Fibroblast of the conjunctiva (primary cell): Measurements from ENCODE around the gene FBXO46.
"Not testable (repeated sequence)": the region's sequence is repeated elsewhere in the genome, so short reads cannot be mapped to it uniquely, and the experiment has no call there.

Source experiments
- DNase-seq: peaks from one replicate; pipeline ENCODE4 v3.0.0-alpha.2; 2010; ENCODE audit warnings: low read depth

The FBXO46 gene

DNA sequence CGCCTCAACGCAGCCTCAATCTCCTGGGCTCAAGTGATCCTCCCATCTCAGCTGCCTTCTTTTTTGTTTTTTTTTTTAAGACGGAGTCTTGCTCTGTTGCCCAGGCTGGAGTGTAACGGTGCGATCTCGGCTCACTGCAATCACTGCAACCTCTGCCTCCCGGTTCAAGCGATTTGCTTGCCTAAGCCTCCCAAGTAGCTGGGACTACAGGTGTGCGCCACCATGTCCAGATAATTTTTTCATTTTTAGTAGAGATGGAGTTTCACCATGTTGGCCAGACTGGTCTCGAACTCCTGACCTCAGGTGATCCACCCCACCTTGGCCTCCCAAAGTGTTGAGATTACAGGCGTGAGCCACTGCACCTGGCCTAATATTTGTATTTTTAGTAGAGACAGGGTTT lies 10.6 kb downstream of the FBXO46 start:
- not testable (repeated sequence) for DNase-seq

DNA sequence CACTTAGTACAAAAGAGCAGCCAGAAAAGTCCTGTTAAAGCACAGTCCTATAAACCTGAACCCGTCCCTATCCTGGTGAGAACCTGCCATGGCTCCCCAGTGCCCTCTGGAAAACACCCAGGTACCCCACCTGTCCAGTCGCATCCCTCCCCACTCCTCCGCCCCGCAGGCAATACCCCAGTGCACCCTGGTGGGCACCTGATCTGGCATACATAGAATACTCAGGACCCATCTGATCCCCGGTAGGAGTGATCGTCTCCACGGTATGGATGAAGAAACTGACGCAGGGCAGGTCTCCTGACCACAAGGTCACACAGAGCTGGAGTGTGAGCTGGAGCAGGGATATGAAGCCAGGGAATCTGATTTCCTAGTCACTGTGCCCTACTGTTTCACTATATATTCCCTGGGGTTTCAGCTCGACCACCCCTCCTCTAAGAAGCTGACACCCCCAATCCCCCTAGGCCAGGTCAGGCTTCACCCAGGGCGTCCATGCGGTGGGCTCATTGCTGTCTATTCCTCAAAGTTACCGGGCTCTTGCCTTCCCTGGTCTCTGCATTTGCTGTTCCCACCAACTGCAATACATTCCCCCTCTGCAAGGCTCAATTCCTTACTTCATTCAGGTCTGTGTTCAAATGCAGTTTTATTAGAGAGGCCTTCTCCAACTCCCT lies 12.6 kb downstream of the FBXO46 start:
- no peak for DNase-seq

DNA sequence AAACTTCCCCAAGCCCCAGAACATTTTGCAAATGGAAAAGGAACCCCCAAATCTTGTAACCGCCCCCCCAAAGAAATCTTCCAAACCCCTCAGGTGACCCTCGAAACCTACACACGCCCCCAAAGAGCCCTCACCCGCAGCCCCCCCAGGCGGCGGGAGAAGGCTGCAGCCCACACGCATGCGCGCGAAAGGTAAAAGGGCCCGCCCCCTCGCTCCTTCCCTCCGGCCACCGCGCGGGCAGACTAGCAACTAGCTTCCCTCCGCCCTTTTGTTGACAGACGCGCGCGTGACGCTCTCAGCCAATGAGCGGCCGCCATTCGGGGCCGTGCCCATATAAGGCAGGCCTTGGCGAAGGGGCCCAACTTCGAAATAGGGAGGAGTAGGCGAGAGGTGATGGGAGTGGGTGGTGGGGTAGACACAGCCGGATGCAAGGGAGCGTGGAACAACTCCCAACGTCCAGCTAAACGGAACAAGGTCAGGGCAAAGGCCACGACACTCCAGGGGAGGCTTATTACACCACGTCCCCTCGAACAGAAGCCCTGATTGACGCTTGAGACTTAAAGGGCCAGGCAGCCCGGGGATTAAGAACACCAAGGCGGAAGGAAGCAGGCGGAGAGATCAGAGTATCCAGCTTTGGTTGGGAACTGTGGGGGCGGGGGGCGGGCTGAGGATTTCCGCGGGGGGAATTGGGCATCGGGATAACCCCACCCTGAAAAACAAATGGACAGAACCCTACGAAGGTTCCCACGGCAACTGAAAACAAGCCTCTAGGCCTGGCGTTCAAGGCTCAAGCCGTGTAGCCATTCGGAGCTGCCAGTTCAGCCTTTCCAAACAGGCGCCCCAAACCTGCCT lies 13.3 kb downstream of the FBXO46 start:
- DNase-seq = peak; percentile 99

DNA sequence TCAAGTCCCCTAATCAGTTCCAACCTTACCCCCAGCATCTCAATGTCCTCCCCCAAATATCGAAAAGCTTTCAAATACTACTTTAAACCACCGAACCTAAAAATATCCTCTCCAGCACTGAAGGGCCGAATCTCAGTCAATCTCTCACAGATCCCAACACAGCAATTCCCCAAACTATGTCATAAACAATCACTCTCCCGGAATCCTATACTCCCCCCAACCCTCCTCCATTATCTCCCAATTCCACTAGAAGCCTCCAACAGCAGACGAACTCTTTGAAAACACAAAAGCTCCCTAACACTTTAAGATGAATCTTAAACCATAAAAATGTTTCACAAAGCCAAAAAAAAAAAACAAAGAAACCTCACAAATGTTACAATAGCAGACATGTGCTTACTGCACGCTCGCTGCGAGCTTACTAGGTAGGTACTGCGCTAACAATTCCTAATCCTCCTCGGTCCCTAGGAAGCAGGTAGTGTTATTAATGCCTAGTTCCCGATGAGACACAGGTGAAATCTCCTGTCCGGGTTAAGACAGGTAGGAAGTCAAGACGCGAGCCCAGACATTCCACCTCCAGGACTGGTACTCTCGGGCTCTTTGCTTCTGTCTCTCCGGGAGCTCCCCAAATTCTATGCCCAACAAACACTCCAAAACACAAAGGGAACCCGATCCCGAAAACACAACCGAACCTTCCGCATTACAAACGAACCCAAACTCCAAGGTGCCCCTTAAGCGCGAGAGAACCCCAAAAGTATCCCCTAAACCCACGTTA lies 14.2 kb downstream of the FBXO46 start:
- DNase-seq = no peak

DNA sequence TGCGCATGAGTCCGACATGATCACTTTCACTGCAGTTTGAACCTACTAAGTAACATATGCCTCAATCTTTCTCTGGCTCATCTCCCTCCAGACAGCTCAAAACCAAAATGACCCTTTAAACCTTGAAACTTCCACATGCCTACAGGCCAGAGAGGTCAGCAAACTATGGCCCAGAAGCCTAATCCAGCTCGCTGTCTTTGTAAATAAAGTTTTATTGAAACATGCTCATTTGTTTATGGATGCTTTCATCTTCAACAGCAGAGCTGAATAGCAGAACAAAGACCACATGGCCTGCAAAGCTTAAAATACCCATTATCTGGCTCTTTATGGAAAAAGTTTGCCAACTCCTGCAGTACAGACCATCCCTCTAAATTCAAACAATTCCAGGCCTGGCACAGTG lies 15.6 kb downstream of the FBXO46 start:
- DNase-seq = no peak

DNA sequence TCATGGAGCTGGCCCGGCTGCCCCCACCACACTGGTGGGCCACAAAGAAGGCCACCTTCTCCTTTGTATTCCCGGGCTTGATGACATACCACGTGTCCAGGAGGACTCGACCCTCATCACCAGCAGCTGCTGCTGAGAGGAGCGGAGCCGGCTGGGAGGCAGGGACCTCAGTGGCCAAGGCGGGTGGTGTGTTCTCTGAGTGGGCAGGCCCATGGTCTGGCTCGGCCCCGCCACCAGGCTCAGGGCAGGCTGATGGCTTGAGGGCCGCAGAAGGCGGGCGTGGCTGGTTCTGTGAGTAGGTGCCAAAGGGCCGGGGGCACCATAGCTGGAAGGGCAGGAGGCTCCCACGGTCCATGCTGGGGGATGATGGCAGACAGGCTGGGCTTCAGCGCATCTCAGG lies 17.6 kb downstream of the FBXO46 start:
- no peak for DNase-seq

DNA sequence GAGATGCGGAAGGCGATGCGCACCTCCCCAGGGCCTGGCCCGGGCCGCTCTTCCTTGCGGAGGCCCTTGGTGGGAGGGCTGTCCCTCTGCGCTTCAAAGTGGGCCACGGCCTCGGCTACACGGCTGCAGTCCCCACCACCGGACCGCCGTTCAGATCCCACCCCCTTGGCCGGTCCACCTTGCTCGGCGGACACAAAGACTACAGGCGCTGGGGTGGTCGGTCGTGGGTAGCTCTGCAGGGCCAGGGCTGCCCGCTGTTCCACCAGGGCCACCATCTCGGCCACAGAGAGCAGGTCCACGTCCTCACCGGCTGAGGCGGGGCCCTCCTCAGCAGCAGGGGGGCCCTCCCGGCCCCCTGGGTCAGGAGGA lies 18.0 kb downstream of the FBXO46 start:
- no peak for DNase-seq

DNA sequence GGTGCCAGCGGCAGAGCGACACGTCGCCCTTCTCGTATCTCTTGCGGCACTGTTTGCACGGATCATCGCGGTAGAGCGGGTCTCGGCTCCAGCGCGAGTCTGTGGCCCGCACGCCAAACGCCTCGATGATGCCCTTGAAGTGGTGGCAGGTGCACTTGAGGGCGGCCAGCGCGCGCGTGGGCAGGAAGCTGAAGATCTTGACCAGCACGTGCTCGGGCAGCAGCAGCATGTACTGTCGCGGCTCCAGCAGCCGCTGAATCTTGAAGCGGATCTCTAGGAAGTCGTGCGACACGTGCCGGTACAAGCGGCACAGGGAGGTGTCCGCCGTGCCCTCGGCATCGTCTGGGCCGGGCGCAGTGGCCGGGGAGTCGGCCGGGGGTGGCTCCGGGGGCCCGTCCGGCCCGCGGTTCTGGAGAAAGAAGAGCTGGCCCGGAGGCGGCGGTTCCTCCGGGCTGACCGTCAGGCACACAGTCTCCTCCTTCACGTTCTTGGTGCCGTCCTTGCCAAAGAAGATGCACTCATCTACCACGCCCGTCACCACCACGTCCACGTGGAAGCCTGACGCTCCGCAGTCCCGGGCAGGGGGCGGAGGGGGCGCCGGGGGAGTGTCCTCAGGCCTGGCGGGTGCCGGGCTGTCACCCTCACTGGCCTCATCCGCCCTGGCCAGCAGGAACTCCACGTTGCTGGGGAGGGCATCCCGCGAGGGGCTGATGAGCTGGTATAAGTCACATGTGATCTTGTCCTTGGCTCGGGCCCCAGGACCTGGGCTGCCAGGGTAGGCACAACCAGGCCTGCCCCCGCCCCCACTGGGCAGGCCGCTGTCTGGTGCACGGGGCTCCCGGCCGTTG lies 18.6 kb downstream of the FBXO46 start:
- DNase-seq = no peak

DNA sequence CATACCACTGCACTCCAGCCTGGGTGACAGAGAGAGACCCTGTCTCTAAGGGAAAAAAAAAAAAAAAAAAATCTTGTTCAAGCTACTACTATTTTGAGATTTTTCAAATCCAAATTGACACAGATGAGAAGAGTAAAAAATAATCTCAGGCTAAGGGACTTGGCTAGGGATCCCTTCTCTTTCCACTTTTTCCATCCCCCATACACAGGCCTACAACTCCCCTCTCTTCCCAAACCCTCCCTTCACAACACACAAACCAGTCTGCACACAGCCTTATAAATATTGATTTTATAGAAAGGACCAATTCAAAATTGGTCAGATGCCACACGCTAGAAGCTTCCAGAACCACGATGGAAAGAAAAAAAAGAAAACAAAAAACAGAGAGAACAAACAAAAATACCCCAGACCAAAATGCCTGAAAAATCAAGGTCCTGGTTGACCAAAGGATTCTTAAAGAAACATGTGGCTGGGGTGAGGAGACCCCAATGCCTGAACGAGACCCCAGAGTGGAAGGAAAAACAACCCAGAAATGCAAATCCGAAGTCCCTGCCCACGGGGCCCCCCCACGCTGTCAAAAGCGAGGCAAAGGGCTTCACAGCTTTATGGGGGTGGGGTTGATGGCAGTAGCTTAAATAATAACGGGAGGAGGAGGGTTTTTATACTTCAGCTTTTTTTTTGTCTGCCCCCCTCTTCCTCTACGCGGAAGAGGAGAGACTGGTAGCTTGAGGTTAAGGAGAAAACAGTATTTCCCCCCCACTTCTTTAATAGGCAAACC lies 20.2 kb downstream of the FBXO46 start:
- DNase-seq = no peak

DNA sequence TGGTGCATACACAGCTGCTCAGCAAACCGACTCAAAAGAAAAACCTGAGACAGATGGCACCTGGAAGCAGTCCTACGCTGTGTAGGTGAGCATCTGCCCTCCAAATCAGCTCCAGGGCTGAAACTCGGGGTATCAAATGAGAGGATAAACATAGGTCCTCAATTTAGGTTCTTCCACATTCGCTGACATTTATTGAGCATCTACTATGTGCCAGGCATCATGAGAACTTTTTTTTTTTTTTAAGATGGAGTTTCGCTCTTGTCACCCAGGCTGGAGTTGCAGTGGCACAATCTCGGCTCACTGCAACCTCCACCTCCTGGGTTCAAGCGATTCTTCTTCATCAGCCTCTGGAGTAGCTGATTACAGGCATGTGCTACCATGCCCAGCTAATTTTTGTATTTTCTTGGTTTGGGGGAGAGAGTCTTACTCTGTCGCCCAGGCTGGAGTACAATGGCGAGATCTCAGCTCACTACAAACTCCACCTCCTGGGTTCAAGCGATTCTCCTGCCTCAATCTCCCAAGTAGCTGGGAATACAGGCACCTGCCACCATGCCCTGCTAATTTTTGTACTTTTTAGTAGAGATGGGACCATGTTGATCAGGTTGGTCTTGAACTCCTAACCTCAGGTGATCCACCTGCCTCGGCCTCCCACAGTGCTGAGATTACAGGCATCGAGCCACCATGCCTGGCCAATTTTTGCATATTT lies 24.8 kb downstream of the FBXO46 start:
- no peak for DNase-seq

DNA sequence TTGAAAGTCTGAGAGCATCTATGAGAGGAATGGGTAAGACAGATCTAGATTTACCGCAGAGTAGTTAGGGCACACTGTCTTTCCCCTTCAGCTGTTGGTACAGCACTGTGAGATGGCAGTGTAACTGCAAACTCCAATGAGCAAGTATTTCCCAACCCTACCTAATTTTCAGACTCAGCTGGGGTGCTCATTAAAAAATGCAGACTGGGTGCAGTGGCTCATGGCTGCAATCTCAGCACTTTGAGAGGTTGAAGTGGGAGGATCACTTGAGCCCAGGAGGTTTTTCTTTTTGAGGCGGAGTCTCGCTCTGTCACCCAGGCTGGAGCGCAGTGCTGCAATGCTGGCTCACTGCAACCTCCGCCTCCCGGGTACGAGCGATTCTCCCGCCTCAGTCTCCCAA lies 25.6 kb downstream of the FBXO46 start:
- no peak for DNase-seq

DNA sequence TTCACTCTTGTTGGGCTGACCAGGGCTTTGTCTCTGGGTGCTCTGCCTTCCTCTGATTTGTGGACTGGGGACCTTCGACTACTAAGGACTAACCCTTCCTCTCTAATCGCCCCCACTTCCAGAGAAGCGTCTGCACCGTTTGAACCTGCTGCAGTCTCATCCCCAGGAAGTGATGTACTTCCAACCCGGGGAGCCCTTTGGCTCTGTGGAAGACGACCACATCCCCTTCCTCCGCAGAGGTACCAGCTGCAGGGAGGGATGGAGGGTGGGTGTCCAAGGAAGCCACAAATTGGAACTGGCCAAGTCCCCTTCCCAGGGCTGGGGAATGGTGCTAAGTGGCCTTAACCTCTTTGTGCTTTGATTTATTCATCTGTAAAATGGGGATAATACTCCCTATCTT lies 29.0 kb downstream of the FBXO46 start:
- DNase-seq = no peak

DNA sequence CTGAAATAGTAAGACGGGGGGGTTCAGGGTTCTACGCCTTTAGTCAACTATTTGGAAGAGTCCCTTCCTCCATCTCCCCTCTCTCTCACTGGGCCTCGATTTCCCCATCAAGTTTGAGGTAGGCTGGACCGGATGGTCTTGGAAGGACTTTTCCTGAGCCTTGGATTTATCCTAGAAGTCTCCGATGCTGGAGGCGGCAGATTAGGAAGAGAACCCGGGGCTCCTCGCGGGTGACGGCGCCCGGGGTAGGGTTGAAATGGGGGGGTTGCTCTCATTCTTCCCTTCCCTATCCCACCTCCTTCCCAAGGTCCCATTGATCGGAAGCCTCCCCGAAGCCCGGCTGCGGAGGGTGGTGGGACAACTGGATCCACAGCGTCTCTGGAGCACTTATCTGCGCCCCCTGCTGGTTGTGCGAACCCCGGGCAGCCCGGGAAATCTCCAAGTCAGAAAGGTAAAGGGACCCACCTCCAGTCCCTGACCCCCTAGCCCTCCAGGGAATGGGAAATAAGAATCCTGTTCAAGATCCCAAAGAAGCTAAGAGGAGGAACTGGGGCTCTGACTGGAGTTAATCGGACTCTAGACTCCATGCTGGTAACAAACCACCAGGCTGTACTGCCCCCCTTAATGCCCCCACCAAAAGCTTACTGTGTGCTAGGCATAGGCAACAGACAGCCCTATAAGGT lies 37.4 kb downstream of the FBXO46 start:
- DNase-seq = no peak

DNA sequence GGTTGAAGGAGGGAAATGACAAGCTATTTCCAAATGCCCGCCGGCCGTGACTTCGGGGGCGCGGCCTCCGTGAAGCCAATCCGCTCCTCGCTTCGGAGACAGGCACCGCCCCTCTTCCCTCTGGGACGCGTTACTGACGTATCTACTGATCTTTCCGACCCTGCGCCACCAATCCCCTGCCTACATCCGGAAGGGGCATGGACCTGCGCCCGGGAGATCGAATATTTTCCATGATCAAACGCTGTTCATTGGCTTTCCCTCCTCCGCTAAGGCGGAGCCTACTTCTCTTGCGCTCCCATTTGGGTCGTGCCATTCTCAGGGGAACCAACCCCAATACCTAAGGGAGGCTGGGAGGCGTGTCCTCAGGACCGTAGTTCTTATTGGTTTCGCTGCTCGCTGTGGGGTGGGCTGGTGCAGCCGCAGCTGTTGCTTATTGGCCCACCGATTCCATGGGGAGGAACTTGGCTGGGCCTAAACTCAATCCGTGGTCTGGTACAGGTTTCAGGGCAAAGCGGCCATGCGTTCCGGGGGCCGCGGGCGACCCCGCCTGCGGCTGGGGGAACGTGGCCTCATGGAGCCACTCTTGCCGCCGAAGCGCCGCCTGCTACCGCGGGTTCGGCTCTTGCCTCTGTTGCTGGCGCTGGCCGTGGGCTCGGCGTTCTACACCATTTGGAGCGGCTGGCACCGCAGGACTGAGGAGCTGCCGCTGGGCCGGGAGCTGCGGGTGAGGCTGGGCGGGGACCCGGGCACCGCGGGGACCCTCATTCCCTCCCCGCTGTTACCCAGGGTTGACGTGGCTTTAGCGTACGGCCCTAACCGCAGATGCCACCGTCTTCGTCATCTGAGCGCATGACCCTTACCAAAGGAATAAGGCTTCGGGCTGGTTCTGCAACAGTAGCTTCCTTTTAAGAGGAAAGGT lies 38.2 kb downstream of the FBXO46 start, which contains the start of gene QPCTL:
TSS of gene QPCTL (plus strand) at position 480 of the 919 bp plus-strand sequence. CDS start at position 518, 38 bp downstream.
- DNase-seq = peak; percentile 98

DNA sequence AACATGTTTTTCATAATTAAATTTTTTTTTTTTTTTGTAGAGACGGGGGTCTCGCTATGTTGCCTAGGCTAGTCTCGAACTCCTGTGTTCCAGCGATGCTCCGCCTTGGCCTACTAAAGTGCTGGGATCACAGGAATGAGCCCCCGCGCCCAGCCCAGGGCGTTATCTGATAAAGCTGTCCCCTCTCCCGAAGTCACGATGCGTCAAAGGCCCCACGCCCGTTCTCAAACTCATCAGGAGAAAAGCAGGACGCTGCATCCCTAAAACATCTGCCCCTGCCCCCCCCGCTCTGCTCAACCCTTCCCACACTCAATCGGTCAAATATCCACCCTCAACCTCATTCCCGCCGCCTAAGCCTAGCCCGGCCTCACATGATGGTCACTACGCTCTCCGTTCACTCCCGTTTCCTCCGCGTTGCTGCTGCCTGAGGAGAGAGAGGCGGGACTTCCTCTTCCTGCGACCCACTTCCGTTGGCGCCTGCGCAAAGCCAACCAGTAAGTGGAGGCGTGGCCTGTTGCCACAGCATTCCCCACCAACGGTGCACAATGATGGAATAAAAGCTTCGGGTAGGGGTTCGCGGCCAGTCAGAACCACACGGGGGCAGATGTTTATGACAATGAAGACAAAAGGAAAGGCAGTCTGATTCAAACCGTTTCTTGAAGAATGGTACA lies 39.0 kb downstream of the FBXO46 start, which contains the start of gene SNRPD2:
TSS of gene SNRPD2 (minus strand) at position 438 of the 671 bp plus-strand sequence. CDS start at position 373, 65 bp downstream.
- DNase-seq = peak; percentile 90

DNA sequence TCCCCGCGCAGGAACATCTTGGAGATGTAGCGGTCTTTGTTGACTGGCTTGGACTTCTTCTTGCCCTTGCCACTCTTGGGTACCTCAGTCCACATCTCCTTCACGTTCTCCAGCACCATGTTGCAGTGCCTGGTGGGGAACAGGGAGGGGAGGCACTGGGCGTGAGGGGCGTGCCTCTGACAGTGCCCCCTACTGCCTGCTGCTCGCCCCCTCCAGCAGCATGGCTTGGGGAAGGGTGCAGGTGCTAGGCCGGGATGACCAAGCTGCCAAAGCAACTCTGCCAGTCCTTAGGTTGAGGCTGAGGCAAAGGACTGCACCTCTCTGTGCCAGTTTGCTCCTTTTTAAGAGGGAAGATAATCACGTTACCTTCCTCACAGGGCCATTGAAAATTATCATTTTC lies 43.1 kb downstream of the FBXO46 start:
- no peak for DNase-seq

DNA sequence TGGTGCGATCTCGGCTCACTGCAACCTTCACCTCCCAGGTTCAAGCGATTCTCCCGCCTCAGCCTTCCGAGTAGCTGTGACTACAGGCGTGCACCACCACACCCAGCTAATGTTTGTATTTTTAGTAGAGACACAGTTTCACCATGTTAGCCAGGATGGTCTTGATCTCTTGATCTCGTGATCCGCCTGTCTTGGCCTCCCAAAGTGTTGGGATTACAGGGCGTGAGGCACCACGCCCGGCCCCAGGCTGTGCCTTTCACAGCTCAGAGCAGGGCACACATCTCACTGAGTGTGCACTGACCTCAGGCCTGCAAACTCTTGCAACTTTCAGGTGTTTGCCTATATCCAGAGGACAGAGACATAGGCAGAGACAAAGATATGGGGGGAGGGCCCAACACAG lies 45.7 kb downstream of the FBXO46 start:
- not testable (repeated sequence) for DNase-seq

DNA sequence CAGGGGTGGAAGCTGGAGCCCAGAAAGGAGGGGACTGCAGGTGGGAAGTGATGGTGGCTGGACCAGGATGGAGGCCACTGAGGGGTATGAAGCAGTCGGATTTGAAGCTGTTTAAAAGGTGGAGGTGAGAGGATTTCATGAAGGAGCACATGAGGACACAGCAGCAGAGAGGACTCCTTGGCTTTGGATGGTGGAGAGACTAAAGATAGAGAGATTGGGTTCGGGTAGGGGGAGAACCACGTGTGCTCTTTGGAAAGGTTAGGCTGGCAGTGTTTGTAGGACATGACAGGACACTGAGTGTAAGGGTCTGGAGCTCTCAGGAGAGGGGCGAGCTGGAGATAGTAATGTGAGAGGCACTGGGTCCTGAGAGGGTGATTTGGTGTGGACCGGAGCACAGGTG lies 47.8 kb downstream of the FBXO46 start:
- DNase-seq = no peak
